ENCODE data around the gene ADCK2.

- TF ChIP-seq POLR2A (IDR thresholded peaks at IDR 0.05; ENCODE audit: low read length): no peak
- no peak for TF ChIP-seq GATA1 (IDR thresholded peaks at IDR 0.05; ENCODE audit: low read depth, low read length)
These were observed 48.2 kb upstream of the ADCK2 start for GRCh38 chr7:140624392-140625191.

All from erythroblast (primary cell).